Measurements from ENCODE around the gene MMP2. TPM values are rescaled to one million over a fixed set of nuclear protein-coding genes. Genes with fewer than 3 reads are reported as not detected.

MMP2 gene
- total and polyA plus RNA-seq, 2 of the 13 experiments (the other 11 are each of a cell fraction or from before 2014, with no cell fraction given): 0.31 to 1.3 TPM

DNA sequence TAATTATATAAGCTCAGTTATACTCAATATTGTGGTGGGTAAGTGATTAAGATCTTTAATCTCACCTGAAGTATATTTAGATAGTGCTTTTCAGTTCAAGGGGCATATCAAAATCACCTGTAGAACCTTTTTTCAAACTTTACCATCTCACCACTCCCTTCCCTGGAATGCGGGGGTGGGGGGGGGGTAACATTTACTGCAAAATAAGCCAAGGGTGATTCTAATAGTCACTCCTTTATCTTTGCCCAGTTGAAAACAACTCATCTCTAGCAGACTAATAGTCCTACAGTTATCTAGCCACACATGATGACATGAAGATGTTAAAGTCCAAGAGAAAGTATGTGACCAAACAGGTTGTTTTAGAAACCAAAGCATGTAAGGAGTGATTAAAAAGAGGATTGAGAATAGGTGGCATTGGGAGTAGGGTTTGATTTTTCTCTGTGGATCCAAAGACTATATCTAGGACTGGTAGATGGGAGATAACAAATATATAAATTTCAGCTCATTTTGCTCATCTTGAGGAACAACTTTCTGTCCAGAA, 51.4 kb downstream of the MMP2 start:
- no peaks in the 10 kb centered on the region for H4K20me1 ChIP-seq (ENCODE audit: insufficient read depth, low read length)
- DNase-seq (ENCODE audit: low spot score) (no peak), ATAC-seq (no peak), FAIRE-seq (no peak)
- H3K4me2 ChIP-seq (ENCODE audit: low read depth, low read length): no peak overlapping the region
- no peak overlapping the region for H3K9ac ChIP-seq (ENCODE audit: insufficient read depth, low read depth, low read length)
- no peaks in the 10 kb centered on the region for H3K9me3 ChIP-seq (ENCODE audit: low read length)
- no peak overlapping the region for H3K27ac ChIP-seq (ENCODE audit: extremely low read length, insufficient read depth, low read length)
- ChIA-PET CTCF (ENCODE audit: low intra/inter-chr PET ratio, low total read pairs) (no interaction called here), POLR2A (no interaction called here)
- WGBS (ENCODE audit: low lambda C conversion rate): 88% methylated on average over 1 of the region's 1 CpG
- H3K36me3 ChIP-seq (replicated peaks in 1 of 2; ENCODE audit: control insufficient read depth in 1 of 2, insufficient read depth in 2 of 2, low read length in 2 of 2): peaks cover 1 to 12% of the 10 kb centered on the region in 2 experiments
- no peaks in the 10 kb centered on the region for H3K79me2 ChIP-seq (ENCODE audit: insufficient read depth, low read length)
- intact Hi-C loops (cut with micrococcal nuclease; ENCODE audit: unreplicated experiment): no loop called here
- H3K4me1 ChIP-seq (ENCODE audit: insufficient read depth, low read length): no peaks in the 10 kb centered on the region
- no peak overlapping the region for H3K4me3 ChIP-seq (replicated peaks in 1 of 3; ENCODE audit: insufficient read depth in 1 of 3, low read depth in 2 of 3, low read length in 3 of 3)
- no peaks in the 10 kb centered on the region for H3K27me3 ChIP-seq (ENCODE audit: control insufficient read depth in 1 of 2, insufficient read depth in 2 of 2, low read length in 2 of 2)
- in situ Hi-C loops (cut with HindIII; ENCODE audit: extremely low pct_ligation_motif_present, low pct_unique_long_range_greater_than_20kb): no loop called here
- no peak overlapping the region for H2AFZ ChIP-seq (ENCODE audit: low read length)
- BruUV-seq (replicated peaks): no TSS peak
- TF ChIP-seq, protein P1, sequence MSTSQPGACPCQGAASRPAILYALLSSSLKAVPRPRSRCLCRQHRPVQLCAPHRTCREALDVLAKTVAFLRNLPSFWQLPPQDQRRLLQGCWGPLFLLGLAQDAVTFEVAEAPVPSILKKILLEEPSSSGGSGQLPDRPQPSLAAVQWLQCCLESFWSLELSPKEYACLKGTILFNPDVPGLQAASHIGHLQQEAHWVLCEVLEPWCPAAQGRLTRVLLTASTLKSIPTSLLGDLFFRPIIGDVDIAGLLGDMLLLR (CRISPR knock-in tag; IDR thresholded peaks at IDR 0.05): no peak
- TF ChIP-seq, protein P2, sequence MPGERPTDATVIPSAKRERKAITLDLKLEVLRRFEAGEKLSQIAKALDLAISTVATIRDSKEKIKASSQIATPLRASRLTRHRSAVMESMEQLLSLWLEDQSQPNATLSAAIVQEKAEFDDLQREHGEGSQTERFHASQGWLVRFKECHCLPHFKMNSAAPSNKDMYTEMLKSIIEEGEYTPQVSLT (CRISPR knock-in tag; IDR thresholded peaks at IDR 0.05; ENCODE audit: borderline replicate concordance, low read depth): no peak
- TF ChIP-seq ZNF672 (CRISPR knock-in tag; IDR thresholded peaks at IDR 0.05): no peak
- no peak for TF ChIP-seq EP300 (IDR thresholded peaks at IDR 0.05; ENCODE audit: low read depth in 2 of 2, low read length in 2 of 2)
- no peak for TF ChIP-seq EP300 (CRISPR knock-in tag; IDR thresholded peaks at IDR 0.05; ENCODE audit: borderline replicate concordance)
- TF ChIP-seq ZNF619 (CRISPR knock-in tag; IDR thresholded peaks at IDR 0.05): no peak
- TF ChIP-seq ELF1 (CRISPR knock-in tag; IDR thresholded peaks at IDR 0.05): no peak
- no peak for TF ChIP-seq ZNF615 (CRISPR knock-in tag; IDR thresholded peaks at IDR 0.05; ENCODE audit: borderline replicate concordance)
- TF ChIP-seq, protein P3, sequence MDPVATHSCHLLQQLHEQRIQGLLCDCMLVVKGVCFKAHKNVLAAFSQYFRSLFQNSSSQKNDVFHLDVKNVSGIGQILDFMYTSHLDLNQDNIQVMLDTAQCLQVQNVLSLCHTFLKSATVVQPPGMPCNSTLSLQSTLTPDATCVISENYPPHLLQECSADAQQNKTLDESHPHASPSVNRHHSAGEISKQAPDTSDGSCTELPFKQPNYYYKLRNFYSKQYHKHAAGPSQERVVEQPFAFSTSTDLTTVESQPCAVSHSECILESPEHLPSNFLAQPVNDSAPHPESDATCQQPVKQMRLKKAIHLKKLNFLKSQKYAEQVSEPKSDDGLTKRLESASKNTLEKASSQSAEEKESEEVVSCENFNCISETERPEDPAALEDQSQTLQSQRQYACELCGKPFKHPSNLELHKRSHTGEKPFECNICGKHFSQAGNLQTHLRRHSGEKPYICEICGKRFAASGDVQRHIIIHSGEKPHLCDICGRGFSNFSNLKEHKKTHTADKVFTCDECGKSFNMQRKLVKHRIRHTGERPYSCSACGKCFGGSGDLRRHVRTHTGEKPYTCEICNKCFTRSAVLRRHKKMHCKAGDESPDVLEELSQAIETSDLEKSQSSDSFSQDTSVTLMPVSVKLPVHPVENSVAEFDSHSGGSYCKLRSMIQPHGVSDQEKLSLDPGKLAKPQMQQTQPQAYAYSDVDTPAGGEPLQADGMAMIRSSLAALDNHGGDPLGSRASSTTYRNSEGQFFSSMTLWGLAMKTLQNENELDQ (CRISPR knock-in tag; IDR thresholded peaks at IDR 0.05; ENCODE audit: borderline replicate concordance): no peak
- TF ChIP-seq, protein P4, sequence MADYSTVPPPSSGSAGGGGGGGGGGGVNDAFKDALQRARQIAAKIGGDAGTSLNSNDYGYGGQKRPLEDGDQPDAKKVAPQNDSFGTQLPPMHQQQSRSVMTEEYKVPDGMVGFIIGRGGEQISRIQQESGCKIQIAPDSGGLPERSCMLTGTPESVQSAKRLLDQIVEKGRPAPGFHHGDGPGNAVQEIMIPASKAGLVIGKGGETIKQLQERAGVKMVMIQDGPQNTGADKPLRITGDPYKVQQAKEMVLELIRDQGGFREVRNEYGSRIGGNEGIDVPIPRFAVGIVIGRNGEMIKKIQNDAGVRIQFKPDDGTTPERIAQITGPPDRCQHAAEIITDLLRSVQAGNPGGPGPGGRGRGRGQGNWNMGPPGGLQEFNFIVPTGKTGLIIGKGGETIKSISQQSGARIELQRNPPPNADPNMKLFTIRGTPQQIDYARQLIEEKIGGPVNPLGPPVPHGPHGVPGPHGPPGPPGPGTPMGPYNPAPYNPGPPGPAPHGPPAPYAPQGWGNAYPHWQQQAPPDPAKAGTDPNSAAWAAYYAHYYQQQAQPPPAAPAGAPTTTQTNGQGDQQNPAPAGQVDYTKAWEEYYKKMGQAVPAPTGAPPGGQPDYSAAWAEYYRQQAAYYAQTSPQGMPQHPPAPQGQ (CRISPR knock-in tag; IDR thresholded peaks at IDR 0.05; ENCODE audit: borderline replicate concordance): no peak
- TF ChIP-seq, protein P5, sequence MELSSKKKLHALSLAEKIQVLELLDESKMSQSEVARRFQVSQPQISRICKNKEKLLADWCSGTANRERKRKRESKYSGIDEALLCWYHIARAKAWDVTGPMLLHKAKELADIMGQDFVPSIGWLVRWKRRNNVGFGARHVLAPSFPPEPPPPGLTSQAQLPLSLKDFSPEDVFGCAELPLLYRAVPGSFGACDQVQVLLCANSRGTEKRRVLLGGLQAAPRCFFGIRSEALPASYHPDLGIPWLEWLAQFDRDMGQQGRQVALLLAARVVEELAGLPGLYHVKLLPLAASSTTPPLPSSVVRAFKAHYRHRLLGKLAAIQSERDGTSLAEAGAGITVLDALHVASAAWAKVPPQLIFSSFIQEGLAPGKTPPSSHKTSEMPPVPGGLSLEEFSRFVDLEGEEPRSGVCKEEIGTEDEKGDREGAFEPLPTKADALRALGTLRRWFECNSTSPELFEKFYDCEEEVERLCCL (CRISPR knock-in tag; IDR thresholded peaks at IDR 0.05; ENCODE audit: borderline replicate concordance): no peak

All from HepG2 (cell line).